ENCODE measurements around the gene NT5DC1.

NT5DC1 gene

GRCh38 chr6:116248577-116248976 is 147.9 kb downstream of the NT5DC1 start:
- DNase-seq = no peak

GRCh38 chr6:116251568-116252384 is 151.1 kb downstream of the NT5DC1 start:
- DNase-seq = no peak

GRCh38 chr6:116253188-116253504 is 152.5 kb downstream of the NT5DC1 start:
- no peak for DNase-seq

GRCh38 chr6:116253505-116254296 is 153.0 kb downstream of the NT5DC1 start, which contains the start of gene TSPYL4:
Gene TSPYL4, minus strand, starts transcription at chr6:116254075. Its CDS starts 67 bp downstream, at chr6:116254008.
- peak; percentile 97 for DNase-seq

- no peak for DNase-seq
Measured at GRCh38 chr6:116254297-116255056, 153.8 kb downstream of the NT5DC1 start.

- no peak for DNase-seq
Measured at GRCh38 chr6:116255246-116255800, 154.7 kb downstream of the NT5DC1 start.

GRCh38 chr6:116256694-116257093 is 156.0 kb downstream of the NT5DC1 start:
- DNase-seq = no peak

GRCh38 chr6:116258520-116258919 is 157.9 kb downstream of the NT5DC1 start:
- no peak for DNase-seq

- DNase-seq = no peak
Measured at GRCh38 chr6:116263353-116263752, 162.7 kb downstream of the NT5DC1 start.

GRCh38 chr6:116265041-116265829 is 164.6 kb downstream of the NT5DC1 start:
- DNase-seq = no peak

GRCh38 chr6:116266803-116267202 is 166.2 kb downstream of the NT5DC1 start:
- no peak for DNase-seq

GRCh38 chr6:116267836-116268588 is 167.4 kb downstream of the NT5DC1 start:
- DNase-seq = no peak

GRCh38 chr6:116268589-116269293 is 168.1 kb downstream of the NT5DC1 start:
- DNase-seq = no peak

- DNase-seq = no peak
Measured at GRCh38 chr6:116271149-116271708, 170.6 kb downstream of the NT5DC1 start.

GRCh38 chr6:116277124-116277523 is 176.5 kb downstream of the NT5DC1 start:
- no peak for DNase-seq

- no peak for DNase-seq
Measured at GRCh38 chr6:116278481-116278829, 177.8 kb downstream of the NT5DC1 start.

- peak; percentile 79 for DNase-seq
Measured at GRCh38 chr6:116278854-116279231, 178.2 kb downstream of the NT5DC1 start.

GRCh38 chr6:116279232-116280160 is 178.8 kb downstream of the NT5DC1 start, which contains the start of gene TSPYL1:
Gene TSPYL1, minus strand, starts transcription at chr6:116279930. Its CDS starts 100 bp downstream, at chr6:116279830.
- peak; percentile 98 for DNase-seq

Measured in right hindlimb (tissue), 1 donor.